Daoy (cell line): ENCODE results near the gene KLF13. TPM values are rescaled to one million over a fixed set of nuclear protein-coding genes. Genes with fewer than 3 reads are reported as not detected.

Experiments used
- DNase-seq: peaks from one replicate; pipeline ENCODE4 v3.0.0-alpha.2; 2015; ENCODE audit warnings: low read depth
- total RNA-seq: library from RNA; depleted of rRNA; stranded (reverse); fragments of >200 nt; shearing (Covaris generic); gene quantifications from 2 replicates; pipeline ENCODE4 v1.2.3, GENCODE V29; 2014

KLF13 gene
- total RNA-seq, 1 experiment from 2014 or later = 21.4 TPM

- no peak for DNase-seq
Observed at GRCh38 chr15:31300208-31300661, 26.4 kb upstream of the KLF13 start.

- DNase-seq = no peak
Observed at GRCh38 chr15:31300981-31301672, 25.5 kb upstream of the KLF13 start.

- DNase-seq = no peak
Observed at GRCh38 chr15:31301673-31301990, 25.0 kb upstream of the KLF13 start.

- no peak for DNase-seq
Observed at GRCh38 chr15:31302029-31302657, 24.5 kb upstream of the KLF13 start.

GRCh38 chr15:31302778-31303725 lies 23.6 kb upstream of the KLF13 start:
- no peak for DNase-seq

- no peak for DNase-seq
Observed at GRCh38 chr15:31303726-31304648, 22.6 kb upstream of the KLF13 start.

- DNase-seq = no peak
Observed at GRCh38 chr15:31304751-31305365, 21.8 kb upstream of the KLF13 start.

GRCh38 chr15:31305375-31305774 lies 21.3 kb upstream of the KLF13 start:
- DNase-seq = no peak

GRCh38 chr15:31305796-31306425 lies 20.7 kb upstream of the KLF13 start:
- DNase-seq = no peak

GRCh38 chr15:31306426-31307269 lies 20.0 kb upstream of the KLF13 start:
- DNase-seq = peak; percentile 50

- DNase-seq = no peak
Observed at GRCh38 chr15:31307270-31308184, 19.1 kb upstream of the KLF13 start.

- DNase-seq = no peak
Observed at GRCh38 chr15:31308185-31308639, 18.4 kb upstream of the KLF13 start.

- no peak for DNase-seq
Observed at GRCh38 chr15:31309893-31310606, 16.6 kb upstream of the KLF13 start.

GRCh38 chr15:31311735-31312619 lies 14.7 kb upstream of the KLF13 start:
- DNase-seq = no peak

GRCh38 chr15:31313223-31313622 lies 13.4 kb upstream of the KLF13 start:
- DNase-seq = no peak

- DNase-seq = no peak
Observed at GRCh38 chr15:31314380-31314779, 12.3 kb upstream of the KLF13 start.
